ENCODE measurements around the gene SLC8A1. TPM values are rescaled to one million over a fixed set of nuclear protein-coding genes. Genes with fewer than 3 reads are reported as not detected.

SLC8A1 gene
- total and polyA plus RNA-seq, 2 donors from 2014 or later = 12.9 to 33.9 TPM

GRCh38 chr2:40428439-40428838, 23.5 kb downstream of the SLC8A1 start:
- Histone ChIP-seq H3K36me3 (ENCODE audit: control insufficient read depth in 2 of 3, insufficient read depth in 3 of 3, low read length in 3 of 3) (no peaks in the 10 kb centered on the region), H3K27ac (ENCODE audit: low read depth in 2 of 2, low read length in 2 of 2) (no peak overlapping the region), H3K9me3 (ENCODE audit: control insufficient read depth in 2 of 3, insufficient read depth in 1 of 3, low read length in 3 of 3) (no peaks in the 10 kb centered on the region), H3K4me3 (ENCODE audit: low read length in 3 of 3) (no peak overlapping the region), H3K9ac (ENCODE audit: low read length in 3 of 3) (no peak overlapping the region), H3K27me3 (ENCODE audit: control insufficient read depth, insufficient read depth, low read length) (no peaks in the 10 kb centered on the region), H3K4me1 (ENCODE audit: control insufficient read depth in 2 of 3, insufficient read depth in 2 of 3, low read depth in 1 of 3, low read length in 3 of 3) (peaks cover 0 to 5% (median 0%) of the 10 kb centered on the region in 3 donors)
- FAIRE-seq = no peak
- DNase-seq = no peak
- no peak for TF ChIP-seq CTCF (IDR thresholded peaks at IDR 0.05; ENCODE audit: borderline replicate concordance, extremely low read depth, insufficient read depth)
- intact Hi-C loops (cut with DNase I) = no loop called here

GRCh38 chr2:40421631-40422297, 30.1 kb downstream of the SLC8A1 start:
- no peak for TF ChIP-seq CTCF (IDR thresholded peaks at IDR 0.05; ENCODE audit: borderline replicate concordance, extremely low read depth, insufficient read depth)
- peaks cover 0 to 3% (median 0%) of the 10 kb centered on the region in 3 donors for H3K4me1 ChIP-seq (ENCODE audit: control insufficient read depth in 2 of 3, insufficient read depth in 2 of 3, low read depth in 1 of 3, low read length in 3 of 3)
- no peak overlapping the region for H3K27ac ChIP-seq (ENCODE audit: low read depth in 2 of 2, low read length in 2 of 2)
- H3K9me3 ChIP-seq (ENCODE audit: control insufficient read depth in 2 of 3, insufficient read depth in 1 of 3, low read length in 3 of 3) = no peaks in the 10 kb centered on the region
- FAIRE-seq (no peak), DNase-seq (peak in 1 of 5 donors; percentile 54)
- H3K9ac ChIP-seq (ENCODE audit: low read length in 3 of 3) = no peak overlapping the region
- H3K4me3 ChIP-seq (ENCODE audit: low read length in 3 of 3) = no peak overlapping the region
- no peaks in the 10 kb centered on the region for H3K27me3 ChIP-seq (ENCODE audit: control insufficient read depth, insufficient read depth, low read length)
- intact Hi-C loops (cut with DNase I) = no loop called here
- H3K36me3 ChIP-seq (ENCODE audit: control insufficient read depth in 2 of 3, insufficient read depth in 3 of 3, low read length in 3 of 3) = no peaks in the 10 kb centered on the region

GRCh38 chr2:40420478-40420877, 31.4 kb downstream of the SLC8A1 start:
- intact Hi-C loops (cut with DNase I) = no loop called here
- no peaks in the 10 kb centered on the region for H3K27me3 ChIP-seq (ENCODE audit: control insufficient read depth, insufficient read depth, low read length)
- H3K9ac ChIP-seq (ENCODE audit: low read length in 3 of 3) = no peak overlapping the region
- H3K4me1 ChIP-seq (ENCODE audit: control insufficient read depth in 2 of 3, insufficient read depth in 2 of 3, low read depth in 1 of 3, low read length in 3 of 3) = peaks cover 0 to 3% (median 0%) of the 10 kb centered on the region in 3 donors
- FAIRE-seq (no peak), DNase-seq (peak in 1 of 5 donors; percentile 55)
- H3K36me3 ChIP-seq (ENCODE audit: control insufficient read depth in 2 of 3, insufficient read depth in 3 of 3, low read length in 3 of 3) = no peaks in the 10 kb centered on the region
- H3K4me3 ChIP-seq (ENCODE audit: low read length in 3 of 3) = no peak overlapping the region
- peak overlapping the region in 1 of 2 donors; percentile 23 for H3K27ac ChIP-seq (ENCODE audit: low read depth in 2 of 2, low read length in 2 of 2)
- TF ChIP-seq CTCF (IDR thresholded peaks at IDR 0.05; ENCODE audit: borderline replicate concordance, extremely low read depth, insufficient read depth) = no peak
- H3K9me3 ChIP-seq (ENCODE audit: control insufficient read depth in 2 of 3, insufficient read depth in 1 of 3, low read length in 3 of 3) = no peaks in the 10 kb centered on the region

Data from kidney (tissue), 14 donors.